Kidney tubule cell (primary cell): ENCODE data around the gene TAF11.
A peak's percentile ranks its signal among the peaks of the same experiment; 100 is the strongest.
"Not testable (repeated sequence)": the region's sequence is repeated elsewhere in the genome, so short reads cannot be mapped to it uniquely, and the experiment has no call there.

Experiments
- DNase-seq: peaks from one replicate; pipeline ENCODE4 v3.0.0-alpha.2; 2018; ENCODE audit warnings: low spot score

Gene TAF11

DNA sequence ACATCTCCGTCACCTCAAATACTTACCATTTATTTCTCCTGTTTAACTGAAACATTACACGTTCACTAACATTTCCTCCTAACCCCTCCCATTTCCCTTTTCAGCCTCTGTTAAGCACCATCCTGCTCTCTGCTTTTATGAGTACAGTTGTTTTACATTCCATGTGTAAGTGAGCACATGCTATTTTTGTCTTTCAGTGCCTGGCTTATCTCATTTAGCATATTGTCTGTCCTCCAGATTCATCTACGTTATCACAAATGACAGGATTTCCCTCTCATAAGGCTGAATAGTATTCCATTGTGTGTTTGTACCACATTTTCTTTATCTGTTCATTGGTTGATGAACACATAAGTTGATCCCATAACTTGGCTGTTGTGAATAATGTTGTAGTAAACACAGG lies 22.7 kb downstream of the TAF11 start:
- no peak for DNase-seq

DNA sequence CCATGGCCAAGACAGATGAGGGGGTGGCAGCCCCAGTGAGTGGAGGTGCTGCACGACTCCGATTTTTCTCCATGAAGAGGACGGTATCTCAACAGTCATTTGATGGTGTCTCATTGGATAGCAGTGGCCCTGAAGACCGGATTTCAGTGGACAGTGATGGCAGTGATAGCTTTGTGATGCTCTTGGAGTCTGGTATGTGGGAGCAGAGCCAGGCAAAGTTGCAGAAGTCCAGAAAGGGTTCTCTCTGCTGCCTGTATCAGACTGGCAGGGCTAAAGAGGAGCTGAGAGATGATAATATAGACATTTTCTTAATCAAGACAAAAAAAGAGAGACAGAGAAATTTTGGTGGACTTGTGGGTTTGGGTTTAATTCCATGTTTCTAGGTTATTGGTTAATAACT lies 23.8 kb downstream of the TAF11 start:
- DNase-seq: no peak

DNA sequence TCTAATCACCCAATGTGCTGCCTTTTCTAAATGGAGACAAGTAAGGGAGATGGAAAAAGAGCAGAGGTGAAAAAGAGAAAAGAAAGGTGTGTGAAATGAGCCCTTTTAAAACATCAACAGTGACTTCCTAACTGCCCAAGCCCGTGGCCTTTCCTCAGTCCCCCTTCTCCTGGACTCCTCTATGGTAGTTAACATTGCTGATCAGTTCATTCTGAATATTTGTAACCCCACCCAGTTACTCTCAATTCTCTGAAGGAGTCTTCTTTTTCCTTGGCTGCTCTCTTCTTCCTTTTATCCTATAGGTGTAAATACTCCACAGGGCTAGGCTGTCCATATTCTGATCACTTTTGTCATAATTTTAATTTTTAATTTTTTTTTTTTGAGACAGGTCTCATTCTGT lies 27.1 kb downstream of the TAF11 start:
- no peak for DNase-seq

DNA sequence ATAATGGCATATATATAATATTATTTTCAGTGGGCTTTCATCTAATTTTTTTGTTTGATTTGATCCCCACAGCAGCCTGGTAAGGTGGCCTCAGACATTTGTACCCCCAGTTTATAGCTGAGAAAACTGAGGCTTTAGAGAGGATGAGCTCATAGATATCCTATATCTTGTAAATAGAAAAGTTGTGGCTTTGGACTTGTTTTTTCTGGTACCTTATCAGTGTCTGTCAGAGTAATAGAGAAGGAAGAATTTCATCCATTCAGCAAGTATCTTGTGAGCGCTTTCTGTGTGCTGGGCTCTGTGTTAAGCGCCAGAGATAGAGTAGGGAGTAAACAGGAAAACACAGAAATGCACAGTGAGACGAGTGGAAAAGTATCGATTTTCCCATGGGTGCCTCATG lies 27.9 kb downstream of the TAF11 start:
- no peak for DNase-seq

DNA sequence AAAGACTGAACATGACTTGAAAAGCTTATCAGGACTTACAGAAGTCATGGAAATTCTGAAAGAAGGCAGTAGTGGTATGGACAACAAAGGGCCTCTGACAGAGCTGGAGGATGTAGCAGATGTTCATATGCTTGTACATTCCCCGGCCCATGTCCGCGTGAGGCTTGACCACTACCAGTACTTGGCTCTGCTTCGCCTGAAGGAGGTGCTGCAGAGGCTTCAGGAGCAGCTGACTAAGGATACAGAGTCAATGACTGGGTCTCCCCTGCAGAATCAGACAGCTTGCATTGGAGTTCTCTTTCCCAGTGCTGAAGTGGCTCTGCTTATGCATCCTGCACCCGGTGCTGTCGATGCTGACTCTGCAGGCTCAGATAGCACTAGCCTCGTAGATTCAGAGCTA lies 29.2 kb downstream of the TAF11 start:
- no peak for DNase-seq

DNA sequence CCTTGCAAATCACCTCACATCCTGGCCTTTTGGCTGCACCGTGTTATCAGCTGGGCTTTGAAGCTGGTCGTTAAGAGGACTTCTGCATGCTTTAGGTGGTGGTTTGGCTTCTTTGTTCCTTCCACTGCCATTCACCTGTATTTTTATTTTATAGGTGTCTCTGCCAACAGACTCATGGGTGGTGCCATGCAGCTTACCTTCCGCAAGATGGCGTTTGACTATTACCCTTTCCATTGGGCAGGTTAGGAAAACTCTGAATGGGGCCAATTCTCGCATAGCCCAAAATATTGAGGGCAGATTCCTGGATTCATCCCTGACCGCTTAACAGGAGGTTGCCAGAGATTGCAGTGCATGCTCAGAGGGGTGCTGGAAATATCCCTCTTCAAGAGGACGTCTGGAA lies 32.4 kb downstream of the TAF11 start:
- DNase-seq: no peak

DNA sequence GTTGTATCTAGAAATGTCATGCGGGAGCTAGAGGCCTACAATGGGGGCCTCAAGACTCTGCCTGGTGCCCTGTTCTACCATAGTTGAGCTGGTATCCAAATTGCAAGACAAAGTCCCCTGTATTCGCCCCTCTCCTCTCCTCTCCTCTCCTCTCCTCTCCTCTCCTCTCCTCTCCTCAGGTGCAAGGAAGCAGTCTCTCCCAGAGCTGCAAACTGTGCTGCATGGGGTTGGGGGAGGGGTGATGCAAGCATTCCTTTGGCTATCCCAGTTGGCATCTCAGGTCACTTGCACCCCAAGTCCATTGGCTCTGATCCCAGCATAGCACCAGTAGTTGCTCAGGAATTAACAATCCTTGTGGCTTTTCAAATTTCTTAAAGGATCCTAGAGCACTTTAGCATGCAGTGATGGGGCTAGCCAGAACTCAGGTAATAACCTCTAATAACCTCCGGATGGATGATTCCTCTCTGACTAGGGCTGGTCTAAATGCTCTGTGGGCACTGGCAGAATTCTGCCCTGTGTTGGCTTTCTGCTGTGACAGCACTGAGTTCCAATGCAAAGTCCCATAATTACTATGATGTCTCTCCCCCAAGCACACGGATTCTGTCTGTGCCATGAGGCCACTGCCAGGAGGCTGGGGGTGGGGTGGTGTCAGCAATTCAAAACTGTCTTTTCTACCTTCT lies 35.3 kb downstream of the TAF11 start:
- DNase-seq: peak; percentile 4

DNA sequence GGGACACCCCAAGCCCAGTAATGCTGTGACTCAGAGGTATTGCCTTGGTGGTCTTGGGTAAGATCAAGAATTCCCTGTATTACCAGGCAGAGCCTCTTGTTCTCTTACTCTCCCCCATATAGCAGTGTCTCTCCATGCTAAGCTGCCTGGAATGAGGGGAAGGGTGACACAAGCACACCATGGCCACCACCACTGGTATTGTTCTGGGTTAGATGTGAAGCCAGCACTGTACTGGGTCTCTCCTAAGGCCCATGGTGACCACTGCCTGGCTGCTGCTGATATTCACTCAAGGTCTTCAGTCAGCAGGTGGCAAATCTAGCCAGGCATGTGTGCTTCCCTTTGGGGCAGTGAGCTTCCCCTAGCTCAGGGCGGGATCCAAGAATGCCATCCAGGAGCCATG lies 36.5 kb downstream of the TAF11 start:
- DNase-seq: no peak

DNA sequence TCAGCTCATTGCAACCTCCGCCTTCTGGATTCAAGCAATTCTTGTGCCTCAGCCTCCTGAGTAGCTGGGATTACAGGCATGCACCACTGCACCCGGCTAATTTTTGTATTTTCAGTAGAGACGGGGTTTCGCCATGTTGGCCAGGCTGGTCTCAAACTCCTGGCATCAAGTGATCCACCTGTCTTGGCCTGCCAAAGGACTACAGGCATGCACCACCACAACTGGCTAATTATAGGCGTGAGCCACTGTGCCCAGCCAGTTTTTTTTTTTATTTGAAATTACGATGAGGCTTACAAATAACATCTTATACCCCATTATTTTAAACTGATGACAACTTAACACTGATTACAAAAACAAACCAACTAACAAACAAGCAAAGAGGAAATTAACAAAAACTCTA lies 38.8 kb downstream of the TAF11 start:
- not testable (repeated sequence) for DNase-seq

DNA sequence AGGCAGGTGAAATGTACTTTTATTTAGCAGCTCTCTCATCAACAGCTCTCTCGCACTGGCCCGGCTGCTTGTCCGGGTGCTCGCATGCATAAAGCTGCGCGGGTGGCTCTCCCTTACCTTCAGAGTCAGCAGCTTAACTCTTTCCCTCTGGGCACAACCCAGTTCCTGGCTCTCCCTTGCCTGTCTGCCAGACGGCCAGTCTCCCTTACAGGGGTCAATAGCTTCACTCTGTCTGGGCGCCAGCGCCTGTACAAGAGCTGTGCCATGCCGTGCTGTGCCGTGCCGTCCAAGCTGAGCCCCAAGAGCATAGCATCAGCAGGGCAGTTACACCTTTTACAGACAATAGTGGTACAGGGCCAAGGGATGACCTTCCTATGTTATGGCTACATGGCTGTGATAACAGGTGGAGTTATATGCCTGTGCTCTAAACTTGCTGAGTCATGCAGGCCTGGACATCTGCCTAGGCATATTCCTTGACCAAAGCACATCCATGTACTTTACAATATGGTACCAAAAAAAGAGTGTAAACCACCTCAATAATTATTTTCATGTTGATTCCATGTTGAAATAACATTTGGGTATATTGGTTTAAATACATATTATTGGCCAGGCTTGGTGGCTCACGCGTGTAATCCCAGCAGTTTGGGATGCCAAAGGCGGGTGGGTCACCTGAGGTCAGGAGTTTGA lies 48.0 kb downstream of the TAF11 start:
- no peak for DNase-seq

DNA sequence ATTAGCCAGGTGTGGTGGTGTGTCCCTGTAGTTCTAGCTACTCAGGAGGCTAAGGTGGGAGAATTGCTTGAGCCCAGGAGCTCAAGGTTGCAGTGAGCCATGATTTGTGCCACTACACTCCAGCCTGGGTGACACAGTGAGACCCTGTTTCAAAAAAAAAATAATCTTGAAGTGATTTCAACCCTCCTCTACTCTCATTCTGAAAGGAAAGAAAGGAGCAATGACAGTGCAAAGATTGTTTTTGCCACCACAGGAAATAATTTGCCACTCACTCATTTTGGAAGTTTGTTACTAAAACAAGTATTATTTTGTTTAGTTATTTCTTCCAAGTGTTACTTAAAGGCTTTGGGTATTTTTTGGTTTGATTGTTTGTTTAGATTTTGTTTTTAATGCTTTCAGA lies 50.3 kb downstream of the TAF11 start:
- no peak for DNase-seq

DNA sequence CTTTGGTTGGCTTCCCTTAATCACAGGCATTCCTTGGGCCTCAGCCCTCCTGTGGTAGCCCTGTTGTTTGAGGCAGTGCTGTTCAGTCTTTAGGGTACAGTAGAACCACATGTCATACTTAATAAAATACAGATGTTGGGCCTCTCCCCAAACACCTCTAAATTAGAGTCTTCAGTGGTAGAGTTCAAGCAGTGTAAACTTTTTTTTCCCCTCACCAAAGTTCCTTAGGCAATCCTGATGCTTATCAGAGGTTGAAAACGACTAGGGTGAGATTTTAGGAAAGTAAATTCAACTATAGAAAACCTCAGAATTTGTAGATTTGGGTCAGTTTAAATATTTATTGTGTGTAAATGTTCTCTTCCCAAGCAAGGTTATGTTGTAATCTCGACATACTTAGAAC lies 51.4 kb downstream of the TAF11 start:
- no peak for DNase-seq

DNA sequence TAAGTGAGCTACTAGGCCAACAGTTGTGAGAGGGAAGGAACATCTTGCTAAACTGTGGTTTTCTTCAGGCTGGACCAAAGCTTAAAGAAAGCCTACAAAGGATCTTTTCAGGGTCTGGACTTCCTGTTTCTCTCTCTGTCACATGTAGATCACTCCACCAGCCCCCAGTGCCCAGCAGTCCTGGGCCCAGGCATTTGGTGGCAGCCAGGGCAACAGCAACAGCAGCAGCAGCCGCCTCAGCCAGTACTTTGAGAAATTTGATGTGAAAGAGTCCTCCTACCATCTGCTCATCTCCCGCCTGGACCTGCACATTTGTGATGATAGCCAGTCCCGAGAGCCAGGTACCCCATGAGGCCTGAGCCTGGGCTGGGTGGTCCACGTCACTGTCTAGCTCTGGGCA lies 51.8 kb downstream of the TAF11 start:
- no peak for DNase-seq

DNA sequence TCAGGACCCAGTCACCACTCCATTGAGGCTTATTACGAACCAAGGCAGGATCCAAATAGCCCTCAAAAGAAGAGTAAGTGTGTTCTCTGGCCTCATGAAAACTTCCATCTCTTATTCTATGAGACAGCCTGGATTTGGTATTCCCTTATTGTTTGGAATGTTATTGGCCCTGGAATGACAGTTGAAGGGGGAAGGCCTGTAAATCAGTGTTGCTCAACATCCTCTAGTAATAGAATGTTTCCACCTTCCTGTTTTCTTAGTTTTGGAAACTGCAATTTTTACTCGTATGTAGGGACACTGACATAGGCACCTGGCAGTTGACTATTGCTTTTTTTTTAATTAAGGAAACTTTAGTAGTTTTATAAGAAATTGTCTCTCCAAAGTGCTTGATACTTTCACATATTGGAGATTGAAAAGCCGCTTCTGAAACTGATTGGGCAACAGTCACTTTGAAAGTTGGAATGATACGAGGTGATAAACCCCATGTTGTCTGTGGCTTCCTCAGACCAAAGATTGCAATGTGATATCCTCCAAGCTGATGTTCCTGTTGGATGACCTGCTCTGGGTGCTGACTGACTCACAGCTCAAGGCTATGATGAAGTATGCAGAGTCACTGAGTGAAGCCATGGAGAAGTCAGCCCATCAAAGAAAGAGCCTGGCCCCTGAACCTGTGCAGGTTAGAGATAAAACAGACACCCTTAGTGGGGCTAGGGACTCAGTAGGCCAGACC lies 52.9 kb downstream of the TAF11 start:
- peak; percentile 66 for DNase-seq

DNA sequence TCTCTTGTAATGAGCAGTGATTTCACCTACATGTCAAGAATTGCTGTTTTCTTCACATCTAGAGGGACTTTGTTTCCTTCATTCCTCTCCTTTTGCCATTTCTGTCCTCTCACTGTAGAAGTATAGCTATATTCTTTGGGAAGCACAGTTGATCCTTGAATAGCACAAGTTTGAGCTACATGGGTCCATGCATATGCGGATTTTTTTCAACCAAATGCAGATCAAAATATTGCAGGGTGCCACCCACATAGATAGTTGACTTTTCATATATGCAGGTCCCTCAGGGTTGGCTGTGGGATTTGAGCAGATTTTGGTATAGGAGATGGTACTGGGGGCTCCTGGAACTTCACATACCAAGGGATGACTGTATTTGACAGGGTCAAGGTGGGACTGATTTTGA lies 54.9 kb downstream of the TAF11 start:
- no peak for DNase-seq

DNA sequence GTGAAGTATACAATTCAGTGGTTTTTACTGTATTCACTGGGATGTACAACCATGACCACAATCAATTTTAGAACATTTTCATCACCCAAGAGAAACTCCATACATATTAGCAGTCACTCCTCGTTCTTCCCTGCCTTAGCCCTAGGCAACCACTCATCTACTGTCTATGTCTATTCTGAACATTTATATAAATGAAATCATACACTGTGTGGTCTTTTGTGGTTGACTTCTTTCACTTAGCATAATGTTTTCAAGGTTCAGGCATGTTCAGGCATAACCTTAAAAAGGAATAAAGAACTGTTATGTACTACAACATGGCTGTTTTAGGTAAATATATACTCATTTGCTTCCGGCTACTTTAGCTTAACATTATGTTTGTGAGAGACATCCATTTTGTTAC lies 58.7 kb downstream of the TAF11 start:
- no peak for DNase-seq
